GM18502 (cell line): ENCODE data around the gene ARHGEF38.
"Not testable (repeated sequence)": the region's sequence is repeated elsewhere in the genome, so short reads cannot be mapped to it uniquely, and the experiment has no call there.

ENCODE experiments used
- ATAC-seq: cut with Tn5 transposase; IDR thresholded peaks from one replicate; pipeline ENCODE4 v1.9.1; 2021; ENCODE audit warnings: mild to moderate bottlenecking; ENCODE audit not compliant: unreplicated experiment, poor library complexity

Gene ARHGEF38

GRCh38 chr4:105641845-105642244 lies 89.4 kb downstream of the ARHGEF38 start:
- ATAC-seq, result no peak

GRCh38 chr4:105644257-105644656 lies 91.8 kb downstream of the ARHGEF38 start:
- ATAC-seq, result no peak

- no peak for ATAC-seq
Measured at GRCh38 chr4:105645440-105645839, 93.0 kb downstream of the ARHGEF38 start.

DNA sequence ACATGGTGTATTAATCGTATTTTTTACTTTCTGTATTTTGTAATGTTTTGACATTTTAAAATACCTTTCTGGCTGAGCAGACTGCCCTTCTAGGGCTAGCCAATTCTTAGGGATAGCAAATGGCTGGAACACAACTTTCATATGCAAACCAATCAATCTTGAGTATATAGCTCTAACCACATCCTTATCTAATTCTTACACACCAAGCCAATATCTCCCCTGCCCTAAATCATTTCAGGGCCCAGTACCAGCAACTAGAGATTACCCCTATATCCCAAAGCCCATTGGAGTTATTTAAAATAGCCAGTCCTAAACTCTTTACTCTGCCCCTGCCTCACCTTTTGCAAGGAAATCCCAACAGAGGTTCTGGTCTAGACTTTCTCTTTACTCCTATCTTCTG lies 97.8 kb downstream of the ARHGEF38 start:
- ATAC-seq, result no peak

DNA sequence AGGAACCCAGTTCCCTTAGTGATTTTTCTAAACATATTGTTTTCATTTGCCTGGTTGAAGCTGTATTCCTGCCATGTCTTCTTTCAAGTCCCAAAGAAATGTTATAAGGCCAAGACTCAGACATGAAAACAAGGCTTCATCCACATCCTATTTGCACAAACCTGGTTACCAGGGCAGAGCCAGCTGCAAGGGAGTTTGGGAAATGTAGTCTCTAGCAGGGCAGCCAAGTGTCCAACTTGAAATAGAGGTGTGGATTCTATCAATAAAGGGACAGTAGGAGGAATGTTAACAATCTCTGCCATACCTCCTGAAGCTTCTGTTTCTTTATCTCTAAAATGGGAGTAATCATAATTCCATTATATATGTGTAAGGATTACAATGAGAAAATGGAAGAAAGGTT lies 99.5 kb downstream of the ARHGEF38 start:
- ATAC-seq, result no peak

DNA sequence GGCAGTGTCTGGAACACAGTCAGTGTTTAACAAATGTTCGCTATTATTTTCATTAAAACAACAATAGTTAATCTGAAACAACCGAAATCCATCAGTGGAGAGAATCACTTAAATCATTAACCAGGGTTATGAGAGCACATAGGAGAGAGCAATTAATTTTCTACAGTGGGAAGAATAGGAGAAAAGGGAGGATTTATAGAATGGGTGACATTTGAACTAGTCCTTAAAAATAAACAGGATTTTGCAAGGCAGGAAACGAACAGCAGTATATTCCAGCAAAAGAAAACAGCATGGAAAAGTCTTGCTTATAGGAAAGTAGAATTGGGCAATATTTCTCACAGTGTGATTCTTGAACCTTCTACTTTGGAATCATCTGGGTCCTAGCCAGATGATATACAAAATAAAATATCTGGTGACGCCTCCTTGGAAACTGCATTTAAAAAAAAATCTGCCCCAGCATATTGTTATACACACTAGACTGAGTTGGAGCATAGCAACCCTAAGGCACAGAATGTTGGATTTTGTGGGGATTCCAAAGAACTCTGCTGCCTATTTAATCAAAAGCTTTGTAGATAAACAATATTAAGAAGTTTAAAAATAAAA lies 100.0 kb downstream of the ARHGEF38 start:
- no peak for ATAC-seq

GRCh38 chr4:105657117-105657765 lies 104.8 kb downstream of the ARHGEF38 start:
- ATAC-seq, result no peak

DNA sequence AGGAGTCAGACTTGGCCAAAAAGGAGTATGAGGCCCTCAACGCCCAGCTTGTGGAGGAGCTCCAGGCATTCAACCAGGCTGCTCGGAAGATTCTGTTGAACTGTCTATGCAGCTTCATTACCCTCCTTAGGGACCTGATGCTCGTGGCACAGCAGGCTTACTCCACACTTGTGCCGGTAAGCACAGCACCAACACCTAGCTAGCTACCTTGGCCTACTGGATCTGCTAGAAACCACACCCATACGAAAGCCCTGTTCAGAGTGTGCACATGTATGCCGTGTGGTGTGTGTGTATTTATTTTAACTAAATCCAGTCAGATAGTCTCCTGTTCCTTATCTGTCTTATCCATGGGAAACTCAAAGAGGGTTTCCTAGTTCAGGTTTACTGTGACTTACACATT lies 106.8 kb downstream of the ARHGEF38 start:
- ATAC-seq, result no peak

DNA sequence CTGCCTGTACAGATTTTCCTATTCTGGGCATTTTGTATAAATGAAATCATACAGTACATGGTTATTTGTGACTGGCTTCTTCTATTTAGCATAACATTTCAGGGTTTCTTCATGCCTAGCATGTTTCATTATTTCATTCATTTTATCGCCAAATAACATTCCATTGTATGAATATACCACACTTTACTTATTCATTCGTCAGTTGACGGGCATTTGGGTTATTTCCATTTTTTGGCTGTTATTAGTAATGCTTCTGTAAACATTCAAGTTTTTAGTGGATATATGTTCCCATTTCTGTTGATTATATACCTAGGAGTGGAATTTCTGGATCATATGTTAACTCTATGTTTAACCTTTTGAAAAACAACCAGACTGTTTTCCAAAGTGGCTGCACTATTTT lies 108.6 kb downstream of the ARHGEF38 start:
- no peak for ATAC-seq

DNA sequence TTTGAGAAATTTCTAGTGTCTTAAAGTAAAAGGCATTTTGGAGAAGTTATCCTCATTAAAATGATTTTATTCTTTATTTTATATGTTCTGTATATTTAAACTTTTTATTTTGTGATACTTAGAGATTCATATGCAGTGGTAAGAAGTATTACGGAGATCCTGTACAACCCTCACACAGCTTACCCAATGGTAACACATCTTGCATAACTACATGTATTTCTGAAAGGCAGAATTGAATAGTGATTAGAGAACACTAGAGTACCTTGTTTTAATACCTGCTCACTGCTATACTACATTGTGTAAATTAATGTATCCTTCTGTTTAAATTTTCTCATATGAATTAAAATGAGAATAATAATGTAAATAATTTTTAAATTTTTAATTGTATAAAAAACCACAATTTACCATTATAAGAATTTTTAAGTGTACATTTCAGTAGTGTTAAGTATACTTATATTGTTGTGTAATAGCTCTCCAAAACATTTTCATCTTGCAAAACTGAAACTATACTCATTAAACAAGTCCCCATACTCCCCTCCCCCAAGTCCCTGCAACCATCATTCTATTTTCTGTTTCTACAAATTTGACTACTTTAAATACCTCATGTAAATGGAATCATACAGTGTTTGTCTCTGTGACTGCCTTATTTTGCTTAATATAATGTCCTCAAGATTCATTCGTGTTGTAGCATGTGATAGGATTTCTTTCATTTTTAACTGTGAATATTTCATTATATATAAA lies 110.7 kb downstream of the ARHGEF38 start:
- ATAC-seq, result no peak

- peak; percentile 53 for ATAC-seq
Measured at GRCh38 chr4:105666693-105667092, 114.3 kb downstream of the ARHGEF38 start.

DNA sequence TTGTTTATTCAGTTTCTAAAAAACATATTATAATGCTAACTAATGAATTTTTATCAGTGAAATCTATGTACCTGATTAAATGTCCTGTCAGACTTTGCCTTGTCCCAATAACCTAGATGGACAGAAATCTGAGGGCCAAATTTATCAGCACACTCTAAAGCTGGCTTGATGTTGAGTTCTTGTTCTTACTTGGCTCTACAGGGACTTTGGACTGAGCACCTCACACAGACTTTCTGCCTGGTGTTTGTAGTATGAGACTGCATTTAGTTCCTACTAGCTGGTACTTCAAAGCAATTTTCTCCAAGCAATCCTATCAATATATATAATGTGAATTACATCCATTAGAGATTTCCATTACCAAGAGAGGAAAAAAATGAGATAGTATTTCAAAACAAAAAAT lies 118.3 kb downstream of the ARHGEF38 start:
- ATAC-seq, result no peak

GRCh38 chr4:105671301-105671700 lies 118.9 kb downstream of the ARHGEF38 start:
- no peak for ATAC-seq

DNA sequence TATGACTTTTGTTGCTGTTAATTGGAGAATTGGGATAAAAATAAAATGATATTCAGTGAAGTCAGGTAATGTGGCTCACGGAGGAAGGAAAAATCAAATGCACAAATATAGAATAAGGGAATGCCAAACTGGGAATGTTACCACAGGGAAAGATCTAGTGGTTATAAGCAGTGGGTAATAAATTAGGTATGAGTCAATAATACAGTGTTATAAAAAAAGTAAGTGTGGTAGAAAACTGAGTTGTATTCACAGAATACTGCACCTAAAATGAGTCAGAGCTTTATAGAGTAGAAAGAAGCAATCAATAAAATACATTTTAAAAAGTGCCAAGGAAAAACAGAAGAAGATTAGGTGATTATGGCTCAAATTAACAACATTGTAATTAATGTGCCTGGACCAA lies 121.6 kb downstream of the ARHGEF38 start:
- no peak for ATAC-seq

- no peak for ATAC-seq
Measured at GRCh38 chr4:105677709-105678108, 125.3 kb downstream of the ARHGEF38 start.

DNA sequence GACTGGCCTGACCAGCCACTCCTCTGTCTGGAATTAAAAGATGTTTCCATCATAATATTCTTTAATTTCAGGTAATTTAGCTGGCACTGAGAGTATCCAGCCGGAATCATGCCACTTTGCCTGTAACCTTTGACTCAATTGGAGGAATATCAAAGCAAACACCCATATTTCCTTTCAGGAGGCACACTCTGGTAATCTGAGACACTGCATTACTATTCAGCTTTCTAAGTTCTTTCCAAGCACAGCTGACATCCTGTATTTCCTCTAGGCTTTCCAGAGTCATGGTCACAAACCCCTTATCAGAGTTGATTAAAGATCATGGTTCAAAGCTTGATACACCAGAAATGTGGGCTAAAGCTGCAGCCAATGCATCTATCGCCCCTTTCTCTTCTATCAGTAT lies 126.8 kb downstream of the ARHGEF38 start:
- no peak for ATAC-seq

DNA sequence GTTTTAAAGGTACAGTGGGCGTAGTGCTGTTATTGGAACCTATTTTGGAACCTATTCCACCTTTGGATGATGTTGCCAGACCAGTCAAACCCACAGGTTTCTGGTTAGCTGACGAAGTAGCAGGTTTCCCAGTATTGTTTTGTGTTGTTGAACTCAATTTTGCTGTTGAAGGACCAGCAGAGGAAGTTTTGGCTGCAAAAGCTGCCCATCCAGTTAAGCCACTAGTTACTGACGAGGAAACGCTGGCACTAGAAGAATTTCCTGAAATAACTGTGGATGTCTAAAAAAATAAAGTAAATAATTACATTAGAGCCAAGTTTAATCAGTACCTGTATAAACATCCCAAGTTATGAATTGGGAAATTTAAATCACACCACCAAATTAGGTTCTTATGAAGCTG lies 130.6 kb downstream of the ARHGEF38 start:
- ATAC-seq, result no peak

- ATAC-seq, result no peak
Measured at GRCh38 chr4:105686571-105686970, 134.2 kb downstream of the ARHGEF38 start.

- not testable (repeated sequence) for ATAC-seq
Measured at GRCh38 chr4:105694812-105695211, 142.4 kb downstream of the ARHGEF38 start.

GRCh38 chr4:105695832-105696231 lies 143.4 kb downstream of the ARHGEF38 start:
- not testable (repeated sequence) for ATAC-seq

DNA sequence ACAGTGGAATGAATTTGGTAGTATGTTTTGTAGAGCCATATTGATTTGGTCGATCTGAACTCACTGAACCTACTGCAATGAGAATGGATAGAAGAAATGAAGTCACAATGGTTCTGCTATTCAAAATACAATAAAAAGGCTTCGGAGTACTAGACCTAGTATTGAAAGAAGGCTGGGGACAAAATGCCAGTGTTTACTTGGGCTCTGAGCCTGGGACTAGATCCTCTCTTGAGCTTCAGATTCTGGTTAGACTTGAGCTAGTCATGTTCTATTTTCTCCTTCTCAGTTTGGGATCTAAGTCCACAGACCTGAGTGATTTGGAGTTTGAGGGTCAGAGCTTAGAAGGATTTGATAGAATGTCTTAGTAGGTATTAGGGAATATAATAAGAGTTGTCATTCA lies 146.2 kb downstream of the ARHGEF38 start:
- ATAC-seq, result no peak

DNA sequence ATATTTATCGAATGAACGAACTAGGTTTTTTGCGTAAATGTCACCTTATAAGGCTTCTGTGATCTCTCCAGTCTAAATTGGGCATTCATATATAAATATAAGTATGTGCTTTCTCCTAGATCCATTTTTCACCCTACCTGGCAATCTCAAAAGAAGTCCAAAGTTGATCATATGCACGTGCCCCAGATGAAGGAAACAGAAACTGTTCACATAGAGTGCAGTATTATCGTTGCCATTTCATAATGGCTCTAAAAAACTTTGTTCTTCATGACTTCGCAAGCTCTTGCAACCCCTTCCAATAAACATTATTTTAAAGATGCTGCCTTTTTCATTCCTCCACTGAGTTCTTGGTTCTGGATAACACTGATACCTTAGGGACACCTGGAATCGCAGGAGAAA lies 155.4 kb downstream of the ARHGEF38 start:
- no peak for ATAC-seq
